HG02798 (cell line): Measurements from ENCODE around the gene NCEH1.
"Not testable (repeated sequence)": the region's sequence is repeated elsewhere in the genome, so short reads cannot be mapped to it uniquely, and the experiment has no call there.

Experiments
- ATAC-seq: cut with Tn5 transposase; IDR thresholded peaks from one replicate; pipeline ENCODE4 v1.9.1; 2021; ENCODE audit warnings: mild to moderate bottlenecking; ENCODE audit not compliant: unreplicated experiment, poor library complexity

Gene NCEH1

GRCh38 chr3:172710664-172711453 lies at the start of gene NCEH1:
Gene NCEH1, minus strand, starts transcription at chr3:172711067. Its CDS starts 83 bp downstream, at chr3:172710984.
- ATAC-seq = peak; percentile 100

GRCh38 chr3:172760416-172760815 lies 49.5 kb upstream of the NCEH1 start:
- not testable (repeated sequence) for ATAC-seq

- no peak for ATAC-seq
Observed at GRCh38 chr3:172753125-172753524, 42.3 kb upstream of the NCEH1 start.

GRCh38 chr3:172752651-172753050 lies 41.8 kb upstream of the NCEH1 start:
- ATAC-seq = no peak

- no peak for ATAC-seq
Observed at GRCh38 chr3:172751175-172751704, 40.4 kb upstream of the NCEH1 start.

- peak; percentile 98 for ATAC-seq
Observed at GRCh38 chr3:172750368-172751174, 39.7 kb upstream of the NCEH1 start, which contains the start of gene ECT2. Gene ECT2, plus strand, starts transcription at chr3:172750726. Its CDS starts 3,805 bp downstream, at chr3:172754531.

GRCh38 chr3:172750069-172750367 lies 39.2 kb upstream of the NCEH1 start:
- ATAC-seq = no peak

GRCh38 chr3:172749230-172749965 lies 38.5 kb upstream of the NCEH1 start:
- ATAC-seq = no peak

GRCh38 chr3:172746475-172746874 lies 35.6 kb upstream of the NCEH1 start:
- ATAC-seq = no peak

- no peak for ATAC-seq
Observed at GRCh38 chr3:172739462-172739861, 28.6 kb upstream of the NCEH1 start.

- no peak for ATAC-seq
Observed at GRCh38 chr3:172735014-172735413, 24.1 kb upstream of the NCEH1 start.

GRCh38 chr3:172726380-172726779 lies 15.5 kb upstream of the NCEH1 start:
- no peak for ATAC-seq

- not testable (repeated sequence) for ATAC-seq
Observed at GRCh38 chr3:172722536-172723040, 11.7 kb upstream of the NCEH1 start.

GRCh38 chr3:172717493-172718088 lies 6.7 kb upstream of the NCEH1 start:
- ATAC-seq = no peak

GRCh38 chr3:172716476-172716875 lies 5.6 kb upstream of the NCEH1 start:
- ATAC-seq = no peak

- no peak for ATAC-seq
Observed at GRCh38 chr3:172713316-172713715, 2.4 kb upstream of the NCEH1 start.

GRCh38 chr3:172711454-172711795 lies 558 bp upstream of the NCEH1 start:
- ATAC-seq = no peak

GRCh38 chr3:172709774-172710663 lies 848 bp downstream of the NCEH1 start:
- no peak for ATAC-seq
